HTR-8/SVneo (cell line): Measurements from ENCODE around the gene CSMD2.
"Not testable (repeated sequence)": the region's sequence is repeated elsewhere in the genome, so short reads cannot be mapped to it uniquely, and the experiment has no call there.

Source experiments
- DNase-seq: peaks from one replicate; pipeline ENCODE4 v3.0.0; 2011; ENCODE audit warnings: low spot score, mixed read lengths; ENCODE audit not compliant: insufficient read length
- FAIRE-seq: peaks from 2 replicates; lab custom pipeline; 2011; peaks lifted over from hg19 to GRCh38; lab: Jason Lieb, UNC

The CSMD2 gene

GRCh38 chr1:34164771-34165391, at the start of gene CSMD2:
TSS of gene CSMD2 (minus strand) at chr1:34165230. CDS start at chr1:34165097, 133 bp downstream.
- DNase-seq (peak; percentile 53), FAIRE-seq (no peak)

DNA sequence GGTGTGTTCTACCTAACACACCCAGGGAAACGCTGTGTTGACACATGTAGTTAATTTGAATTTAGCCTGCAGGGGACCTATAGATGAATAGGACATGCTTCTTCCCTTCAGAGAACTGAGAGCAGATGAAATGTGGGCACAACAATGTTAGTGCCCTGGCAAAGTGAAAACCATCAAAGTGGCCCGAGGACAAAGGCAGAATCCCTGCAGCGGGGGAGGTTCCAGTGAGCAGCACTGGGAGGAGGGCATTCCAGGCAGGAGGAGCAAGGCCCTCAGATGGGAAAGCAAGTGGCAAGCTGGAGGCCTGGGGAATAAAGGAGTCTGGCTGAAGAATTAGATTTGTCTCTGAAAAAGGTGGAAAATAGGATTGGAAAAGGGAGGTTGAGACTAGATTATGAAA, 48.9 kb upstream of the CSMD2 start:
- no peak for FAIRE-seq

DNA sequence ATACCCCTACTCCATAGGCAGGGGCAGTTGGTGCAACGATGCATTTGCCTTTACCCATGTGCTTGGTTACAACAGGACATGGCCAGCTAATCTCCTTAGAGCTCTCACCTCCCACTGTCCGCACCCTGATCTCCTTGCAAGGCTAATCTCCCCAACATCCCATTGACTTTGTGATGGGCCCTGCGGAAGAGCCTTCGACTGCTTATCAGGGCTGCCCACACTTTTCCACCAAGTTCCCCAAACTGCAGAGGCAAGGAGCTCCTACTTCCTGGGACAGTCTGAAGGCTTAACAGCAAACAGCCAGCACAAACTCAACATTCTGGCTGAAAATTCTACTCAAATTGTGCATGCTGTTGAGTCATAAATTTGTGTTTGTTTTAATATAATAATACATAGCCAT, 47.6 kb upstream of the CSMD2 start:
- FAIRE-seq (no peak), DNase-seq (no peak)

More for the DNA sequence above, 48.9 kb upstream of the CSMD2 start:
- DNase-seq: no peak

DNA sequence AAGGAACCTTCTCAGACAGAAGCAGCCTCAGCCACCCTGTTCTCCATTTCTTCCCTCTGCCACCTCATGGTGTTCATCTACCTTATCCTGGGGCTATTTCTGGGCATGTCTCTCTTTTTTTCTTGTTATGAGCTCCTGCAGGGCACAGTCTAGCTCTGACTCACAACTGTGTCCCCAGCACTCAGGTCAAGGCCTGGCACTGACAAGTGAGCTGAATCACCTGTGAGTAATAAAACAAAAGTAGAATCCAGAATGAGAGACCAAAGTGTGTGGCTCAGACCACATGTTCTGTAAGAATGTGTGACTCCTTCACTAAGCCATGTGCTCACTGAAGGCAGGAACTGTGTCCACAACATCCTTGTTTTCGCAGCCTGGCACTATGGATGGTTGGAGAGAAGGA, 34.9 kb upstream of the CSMD2 start:
- no peak for FAIRE-seq
- peak; percentile 33 for DNase-seq

GRCh38 chr1:34192621-34193020, 27.6 kb upstream of the CSMD2 start:
- no peak for DNase-seq
- no peak for FAIRE-seq

DNA sequence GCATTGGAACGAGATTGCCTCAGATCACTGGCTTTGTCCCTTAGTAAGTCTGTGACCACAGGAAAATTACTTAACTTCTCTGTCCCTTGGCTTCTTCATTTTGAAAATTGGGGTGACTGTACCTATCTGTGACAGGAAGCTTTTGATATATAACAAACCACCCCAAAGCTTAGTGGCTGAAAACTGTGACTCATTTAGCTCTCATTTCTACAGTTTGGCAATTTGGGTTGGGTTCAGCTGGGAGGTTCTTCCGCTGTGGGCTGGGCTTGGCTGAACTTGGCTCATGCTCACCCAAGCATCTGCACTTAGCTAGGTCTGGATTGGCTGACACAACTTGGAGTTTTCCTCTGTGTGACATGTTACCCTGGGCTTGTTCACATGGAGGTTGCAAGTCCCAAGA, 25.7 kb upstream of the CSMD2 start:
- DNase-seq (no peak), FAIRE-seq (no peak)

DNA sequence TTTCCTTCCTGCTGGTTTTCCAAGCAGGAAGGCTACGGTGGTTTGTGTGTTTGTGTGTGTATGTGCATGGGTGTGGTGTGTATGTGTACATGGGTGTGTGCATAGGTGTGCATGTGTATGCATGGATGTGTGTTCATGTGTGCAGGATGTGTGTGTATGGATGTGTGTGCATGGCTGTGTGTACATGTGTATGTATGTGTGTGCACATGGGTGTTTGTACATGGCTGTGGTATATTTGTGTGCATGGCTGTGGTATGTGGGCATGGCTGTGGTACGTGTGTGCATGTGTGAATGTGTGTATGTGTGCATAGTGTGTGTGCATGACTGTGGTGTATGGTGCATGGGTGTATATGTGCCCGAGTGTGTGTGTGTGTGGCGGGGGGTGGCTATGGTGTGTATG, 24.0 kb upstream of the CSMD2 start:
- FAIRE-seq (no peak), DNase-seq (no peak)

DNA sequence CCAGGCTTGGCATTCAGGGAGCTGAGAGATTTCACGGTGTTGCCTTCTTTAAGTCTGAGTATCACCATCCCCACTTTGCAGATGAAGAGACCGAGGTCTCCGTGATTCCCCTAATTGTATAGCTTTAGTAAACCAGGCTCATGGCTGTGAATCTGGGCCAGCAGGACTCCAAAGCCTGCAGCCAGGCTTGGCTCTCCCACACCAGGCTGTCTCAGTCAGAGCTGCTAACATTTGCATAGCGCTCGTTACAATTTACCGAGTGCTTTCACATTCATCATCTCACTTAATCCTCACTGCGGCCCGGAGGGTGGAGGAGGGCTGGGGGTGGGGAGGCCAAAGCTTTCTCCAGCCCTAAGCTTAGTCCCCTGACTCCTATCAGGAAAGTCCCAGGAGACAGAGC, 23.4 kb upstream of the CSMD2 start:
- no peak for FAIRE-seq
- DNase-seq: no peak

DNA sequence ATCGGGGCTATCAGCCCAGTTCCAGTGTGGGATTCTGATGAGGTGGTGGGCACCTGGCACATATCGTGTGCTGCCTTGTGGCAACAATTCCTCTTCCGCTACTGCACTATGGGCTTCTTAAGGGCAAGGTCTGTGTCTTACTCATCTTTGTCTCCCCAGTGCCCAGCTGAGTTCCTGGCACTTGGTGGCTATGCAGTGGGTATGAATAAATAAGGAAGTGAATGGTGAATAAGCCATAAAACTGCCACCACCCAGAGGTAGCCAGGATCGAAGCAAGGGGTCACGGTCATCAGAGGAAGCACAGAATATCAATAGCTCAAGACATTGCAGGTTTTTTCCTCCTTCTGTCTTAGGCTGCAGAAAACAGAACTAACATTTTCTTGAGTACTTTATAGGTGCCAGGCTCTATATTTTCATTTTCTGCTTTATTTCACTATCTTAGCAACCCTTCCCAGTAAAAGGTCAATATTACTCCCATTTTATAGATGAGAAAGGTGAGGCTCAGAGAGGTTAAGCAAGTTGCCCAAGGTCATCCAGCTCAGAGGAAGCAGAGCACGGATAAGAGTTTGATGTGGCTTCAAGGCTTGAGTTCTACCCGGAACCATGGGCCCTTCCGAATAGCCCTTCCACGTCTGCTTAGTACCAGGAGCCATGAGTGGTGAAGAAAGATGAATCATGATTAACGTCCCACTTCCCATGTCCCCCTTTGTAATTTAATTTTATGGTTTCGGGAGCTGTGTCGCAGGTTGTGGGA, 21.9 kb upstream of the CSMD2 start:
- no peak for DNase-seq
- FAIRE-seq: no peak

- not testable (repeated sequence) for FAIRE-seq, DNase-seq
Measured at GRCh38 chr1:34183381-34183780, 18.4 kb upstream of the CSMD2 start.

- DNase-seq: no peak
Measured at GRCh38 chr1:34178072-34178471, 13.0 kb upstream of the CSMD2 start.

GRCh38 chr1:34176830-34177603, 12.0 kb upstream of the CSMD2 start, which contains the start of gene C1orf94:
TSS of gene C1orf94 (plus strand) at chr1:34176907. CDS start at chr1:34177790, 883 bp downstream.
- no peak for FAIRE-seq
- no peak for DNase-seq

More at GRCh38 chr1:34178072-34178471, 13.0 kb upstream of the CSMD2 start:
- FAIRE-seq: no peak

GRCh38 chr1:34175744-34176143, 10.7 kb upstream of the CSMD2 start:
- DNase-seq (no peak), FAIRE-seq (no peak)

DNA sequence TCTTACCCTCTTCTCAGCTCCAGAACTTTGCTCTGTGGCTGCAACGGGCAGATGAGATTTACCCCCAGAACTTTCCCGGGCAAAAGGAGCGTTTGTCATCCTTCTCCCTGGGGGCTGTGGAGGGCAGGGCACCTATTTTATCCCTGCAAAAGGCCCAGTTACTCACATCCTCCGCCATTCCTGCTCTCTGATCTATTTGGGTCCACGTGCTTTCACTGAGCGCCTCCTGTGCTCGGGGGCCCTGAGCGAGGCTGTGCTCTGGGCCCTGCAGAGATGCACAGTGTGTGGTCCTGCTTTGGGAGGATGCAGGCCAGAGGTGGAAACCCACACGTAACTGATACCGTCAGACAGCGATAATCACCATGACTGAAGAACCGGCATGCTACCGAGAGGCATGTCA, 2.4 kb upstream of the CSMD2 start:
- FAIRE-seq: no peak

DNA sequence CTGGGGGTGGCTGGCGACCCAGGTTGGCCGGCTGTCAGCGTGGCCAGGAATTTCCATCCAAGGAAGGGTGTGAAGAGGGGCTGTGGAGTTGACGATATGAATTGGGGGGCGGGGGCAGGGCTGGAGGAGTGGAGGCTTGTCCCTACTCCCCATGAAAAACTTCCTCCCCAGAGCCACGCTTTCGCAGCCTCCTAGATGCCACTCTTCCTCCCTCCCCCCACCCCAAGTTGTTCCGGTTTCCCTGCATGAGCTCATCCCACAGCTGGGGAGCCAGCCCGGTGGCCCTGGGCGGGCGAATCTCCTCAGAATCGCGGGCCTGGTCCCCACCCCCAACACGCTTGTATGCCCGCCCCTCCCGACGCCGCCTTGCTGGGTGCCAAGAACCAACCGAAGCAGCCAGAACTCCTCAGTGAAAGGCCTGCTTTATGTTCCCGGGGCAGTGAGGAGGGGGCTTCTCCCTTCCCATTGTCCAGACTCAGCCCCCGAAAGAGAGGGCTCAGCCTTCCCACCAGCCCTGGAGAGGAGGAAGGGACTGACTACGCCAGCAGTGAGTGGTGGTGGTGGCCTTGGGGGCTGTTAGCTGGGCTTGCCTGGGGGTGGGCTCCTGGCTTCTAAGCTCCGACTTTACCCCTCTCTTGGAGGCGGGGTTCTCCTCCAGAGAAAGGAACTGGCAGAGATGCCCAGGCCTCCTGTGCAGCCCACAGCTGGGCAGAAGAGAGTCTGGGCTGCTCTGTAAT, 1.8 kb upstream of the CSMD2 start:
- FAIRE-seq: no peak
- DNase-seq: no peak

More for the DNA sequence above, 2.4 kb upstream of the CSMD2 start:
- no peak for DNase-seq

- FAIRE-seq (no peak), DNase-seq (no peak)
Measured at GRCh38 chr1:34166191-34166624, 1.2 kb upstream of the CSMD2 start.

DNA sequence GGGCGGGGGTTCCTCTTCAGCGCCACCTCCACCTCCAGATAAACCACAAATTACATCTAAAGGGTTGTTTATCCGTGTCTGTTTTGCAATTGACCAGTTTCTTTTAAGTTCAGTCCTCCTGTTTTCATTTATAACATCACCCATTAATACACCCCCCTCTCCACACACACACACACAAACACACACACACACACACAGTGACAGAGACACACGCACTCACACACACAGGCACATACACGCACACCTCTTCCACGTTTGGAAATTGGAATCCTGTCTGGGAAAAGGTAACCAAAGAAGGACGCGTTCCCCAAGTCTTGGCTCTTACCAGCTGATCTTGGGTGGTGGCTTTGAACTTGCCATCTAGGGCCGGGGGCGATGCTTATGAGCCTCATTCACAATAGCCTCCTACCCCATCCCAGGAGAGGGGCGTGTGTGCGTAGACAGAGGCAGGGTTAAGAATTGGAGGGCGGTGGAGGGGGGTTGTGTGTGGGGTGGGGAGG, 442 bp upstream of the CSMD2 start:
- DNase-seq: no peak
- FAIRE-seq: no peak

DNA sequence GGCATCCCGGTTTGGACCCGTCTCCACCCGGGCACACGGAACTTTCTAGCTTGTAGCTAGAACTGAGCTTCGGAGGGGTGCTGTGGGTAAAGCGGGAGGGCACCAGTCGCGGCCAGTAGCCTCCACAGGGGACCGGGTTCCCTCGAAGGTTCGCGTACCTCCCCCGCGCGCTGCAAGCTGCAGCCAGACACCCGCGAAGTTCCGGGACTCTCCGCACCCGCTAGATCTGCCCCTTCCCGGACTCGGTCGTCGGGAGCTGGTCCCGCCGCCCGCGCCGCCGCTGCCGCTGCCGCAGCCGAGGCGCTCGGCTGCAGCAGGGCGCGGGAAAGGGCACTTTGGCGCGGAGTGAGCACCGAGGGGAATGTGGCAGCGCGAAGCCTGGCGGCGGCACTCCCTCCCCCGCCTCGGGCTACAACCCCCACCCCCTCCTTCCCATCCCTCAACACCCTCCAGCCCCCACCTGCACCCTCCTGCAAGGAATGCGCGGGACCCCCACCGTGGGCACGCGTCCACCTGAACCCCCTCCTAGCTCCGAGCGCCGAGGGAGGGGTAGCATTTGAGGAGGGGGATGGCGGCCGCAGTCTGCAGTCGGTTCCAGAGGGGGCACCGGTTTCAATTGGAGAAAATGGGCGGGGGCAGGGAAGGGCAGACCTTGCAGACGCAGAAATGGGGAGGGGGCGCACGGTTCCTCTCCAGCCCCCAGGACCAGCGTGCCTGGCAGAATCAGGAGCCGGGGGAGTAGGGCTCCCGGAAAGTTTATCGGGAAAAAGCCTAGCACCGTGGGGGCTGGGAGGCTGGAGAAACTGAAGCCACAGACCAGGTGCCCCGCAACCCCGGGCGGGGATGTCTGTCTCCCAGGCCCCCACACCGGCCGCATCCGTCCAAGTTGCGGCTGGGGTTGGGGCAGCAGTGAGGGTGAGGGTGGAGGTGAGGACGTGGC, 968 bp downstream of the CSMD2 start:
- FAIRE-seq: no peak
- DNase-seq: no peak
